Smooth muscle cell (in vitro differentiated cells): ENCODE data around the gene ITIH4. TPM values are rescaled to one million over a fixed set of nuclear protein-coding genes. Genes with fewer than 3 reads are reported as not detected.

Experiments used
- DNase-seq: peaks from one replicate; lab custom pipeline; 2025; ENCODE audit not compliant: unreplicated experiment; lab: John Stamatoyannopoulos, UW
- H2AFZ ChIP-seq: fragments of 200-600 bp; sonication (generic); 2 replicates; pipeline ENCODE4 v1.6.0; 2016; ENCODE audit warnings: antibody characterized with exemption, low read depth, mild to moderate bottlenecking
- H3F3A ChIP-seq: fragments of 200-600 bp; sonication (generic); 2 replicates; pipeline ENCODE4 v1.6.0; 2017; ENCODE audit warnings: antibody characterized with exemption, low read depth
- H3K27ac ChIP-seq: fragments of 200-600 bp; sonication (generic); 2 replicates; pipeline ENCODE4 v1.5.1; 2016; ENCODE audit warnings: low read depth, mild to moderate bottlenecking
- H3K27me3 ChIP-seq: fragments of 200-600 bp; sonication (generic); 2 replicates; pipeline ENCODE4 v1.6.1; 2016; ENCODE audit warnings: low read depth, mild to moderate bottlenecking
- H3K36me3 ChIP-seq: fragments of 200-600 bp; sonication (generic); 2 replicates; pipeline ENCODE4 v1.5.1; 2016; ENCODE audit warnings: low read depth
- H3K4me1 ChIP-seq: fragments of 200-600 bp; sonication (generic); 2 replicates; pipeline ENCODE4 v1.5.1; 2016; ENCODE audit warnings: low read depth
- H3K4me2 ChIP-seq: fragments of 200-600 bp; sonication (generic); 2 replicates; pipeline ENCODE4 v1.6.0; 2016; ENCODE audit warnings: mild to moderate bottlenecking
- H3K4me3 ChIP-seq: fragments of 200-600 bp; sonication (generic); 2 replicates; pipeline ENCODE4 v1.5.1; 2016; ENCODE audit warnings: mild to moderate bottlenecking
- H3K79me2 ChIP-seq: fragments of 200-600 bp; sonication (generic); 2 replicates; pipeline ENCODE4 v1.6.0; 2016; ENCODE audit warnings: low read depth, mild to moderate bottlenecking
- H3K9ac ChIP-seq: fragments of 200-600 bp; sonication (generic); 2 replicates; pipeline ENCODE4 v1.6.0; 2016; ENCODE audit warnings: low read depth
- H3K9me3 ChIP-seq: fragments of 200-600 bp; sonication (generic); replicated peaks from 2 replicates; pipeline ENCODE4 v1.5.1; 2016; ENCODE audit warnings: low read depth
- H4K20me1 ChIP-seq: fragments of 200-600 bp; sonication (generic); 2 replicates; pipeline ENCODE4 v1.6.0; 2016; ENCODE audit warnings: low read depth
- CTCF ChIP-seq: fragments of 200-600 bp; sonication (generic); IDR thresholded peaks from 2 replicates; pipeline ENCODE4 v1.5.1; 2017; ENCODE audit warnings: borderline replicate concordance, mild to moderate bottlenecking, antibody characterized with exemption; ENCODE audit not compliant: insufficient read depth, poor library complexity, severe bottlenecking
- WGBS: methylation state at CpG from one replicate; pipeline ENCODE4 v1.1.7; 2016; ENCODE audit warnings: low lambda C conversion rate; 5-methylcytosine and 5-hydroxymethylcytosine counted together
- polyA plus RNA-seq: library from polyadenylated mRNA; unstranded; fragments of >200 nt; fragmentation: Nextera tagmentation; extraction: Ambion mirVana; gene quantifications from 2 replicates; pipeline ENCODE4 v1.2.1, GENCODE V29; 2016
- total RNA-seq: library from RNA; depleted of rRNA; stranded (reverse); fragments of >200 nt; gene quantifications from 2 replicates; pipeline ENCODE4 v1.2.3, GENCODE V29; 2014

Gene ITIH4
- total and polyA plus RNA-seq, 2 experiments from 2014 or later: 1.6 TPM

- Histone ChIP-seq H3K4me1 (no peaks in the 10 kb centered on the region), H3K36me3 (no peaks in the 10 kb centered on the region), H3K9me3 (no peaks in the 10 kb centered on the region), H3K79me2 (no peaks in the 10 kb centered on the region), H3K4me2 (no peak overlapping the region), H3K27me3 (no peaks in the 10 kb centered on the region), H3K4me3 (no peak overlapping the region), H3K9ac (no peak overlapping the region), H3K27ac (no peak overlapping the region), H3F3A (no peaks in the 10 kb centered on the region), H2AFZ (no peak overlapping the region), H4K20me1 (no peaks in the 10 kb centered on the region)
- TF ChIP-seq CTCF: no peak
- 89% methylated on average over 9 of the region's 9 CpGs for WGBS
- DNase-seq: no peak
These were observed 36.5 kb downstream of the ITIH4 start for GRCh38 chr3:52793702-52794611.

DNA sequence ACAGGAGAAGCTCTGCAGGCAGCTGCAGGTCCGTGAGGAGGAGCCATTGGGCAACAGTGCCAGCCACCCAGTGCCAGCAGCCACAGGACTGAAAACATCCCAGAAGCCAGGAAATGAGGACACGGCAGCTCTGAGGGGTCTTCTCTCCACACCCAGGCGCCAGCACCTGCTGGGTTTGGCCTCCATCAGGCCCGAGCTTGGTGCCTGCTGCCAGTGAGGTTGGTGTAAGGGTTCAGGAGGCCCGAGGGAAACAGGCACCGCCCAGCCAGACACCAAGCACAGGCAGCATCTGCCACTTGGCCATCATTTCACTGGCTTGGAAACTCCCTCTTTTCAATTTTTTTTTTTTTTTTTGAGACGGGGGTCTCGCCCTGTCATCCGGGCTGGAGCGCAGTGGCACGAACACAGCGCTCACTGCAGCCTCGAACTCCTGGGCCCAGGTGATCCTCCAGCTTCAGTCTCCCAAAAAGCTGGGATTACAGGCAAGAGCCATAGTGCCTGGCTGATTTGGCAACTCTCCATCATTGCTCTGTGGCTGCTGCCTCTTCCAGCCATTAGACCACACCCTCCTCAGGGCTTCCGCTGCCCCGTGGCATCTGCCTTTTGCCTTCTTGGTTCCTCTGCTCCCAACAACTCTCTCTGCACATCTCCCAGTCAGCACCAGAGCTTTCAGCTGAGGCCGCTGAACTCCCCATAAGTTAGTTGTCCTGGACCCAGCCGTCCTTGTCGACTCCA lies 37.3 kb downstream of the ITIH4 start:
- Histone ChIP-seq H3K27me3 (no peaks in the 10 kb centered on the region), H3K9ac (no peak overlapping the region), H3K36me3 (no peaks in the 10 kb centered on the region), H3K4me1 (no peaks in the 10 kb centered on the region), H3F3A (no peaks in the 10 kb centered on the region), H3K4me2 (no peak overlapping the region), H3K9me3 (no peaks in the 10 kb centered on the region), H3K27ac (no peak overlapping the region), H4K20me1 (no peaks in the 10 kb centered on the region), H2AFZ (no peak overlapping the region), H3K4me3 (no peak overlapping the region), H3K79me2 (no peaks in the 10 kb centered on the region)
- TF ChIP-seq CTCF: no peak
- no peak for DNase-seq
- 90% methylated on average over 18 of the region's 18 CpGs for WGBS

DNA sequence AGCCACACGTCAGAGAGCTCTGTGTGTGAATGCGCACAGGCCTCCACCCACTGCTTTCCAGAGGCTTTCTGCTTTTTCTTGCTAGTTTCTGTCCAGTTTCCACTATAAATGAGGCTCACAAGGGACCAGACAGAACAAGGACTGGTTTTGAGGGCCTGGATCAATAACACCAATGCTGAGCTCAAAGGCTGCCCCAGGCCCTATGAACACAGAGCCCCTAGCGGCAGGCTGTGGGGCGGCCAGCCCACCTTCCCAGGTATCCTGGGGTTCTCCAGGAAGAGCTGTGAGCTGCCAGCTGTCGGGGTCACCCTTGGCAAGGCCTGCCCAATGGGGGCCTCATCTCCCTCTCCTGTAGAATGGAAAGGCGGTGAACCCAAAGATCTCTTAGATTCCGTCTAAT lies 38.1 kb downstream of the ITIH4 start:
- H3K4me3 ChIP-seq: no peak overlapping the region
- no peaks in the 10 kb centered on the region for H3K4me1 ChIP-seq
- no peaks in the 10 kb centered on the region for H3K36me3 ChIP-seq
- H3K27ac ChIP-seq: no peak overlapping the region
- peak; percentile 18 for TF ChIP-seq CTCF
- H3F3A ChIP-seq: no peaks in the 10 kb centered on the region
- H3K27me3 ChIP-seq: no peaks in the 10 kb centered on the region
- H3K9ac ChIP-seq: no peak overlapping the region
- no peak overlapping the region for H2AFZ ChIP-seq
- H3K9me3 ChIP-seq: no peaks in the 10 kb centered on the region
- DNase-seq: no peak
- H3K79me2 ChIP-seq: no peaks in the 10 kb centered on the region
- no peak overlapping the region for H3K4me2 ChIP-seq
- H4K20me1 ChIP-seq: no peaks in the 10 kb centered on the region
- 75% methylated on average over 7 of the region's 7 CpGs for WGBS
